HepG2 (cell line): ENCODE results near the gene CEP170. TPM values are rescaled to one million over a fixed set of nuclear protein-coding genes. Genes with fewer than 3 reads are reported as not detected.
A peak's percentile ranks its signal among the peaks of the same experiment; 100 is the strongest.

ENCODE experiments used
- ATF4 ChIP-seq, 2 experiments: fragments of 450-650 bp in 1 of 2; sonication (generic) in 1 of 2; formaldehyde crosslinking; IDR thresholded peaks; 2 replicates each; pipeline versions ENCODE4 v1.5.0 to v1.8.0; 2020 to 2022; ENCODE audit warnings: mild to moderate bottlenecking in 1 of 2, missing genetic modification reagents in 1 of 2
- CEBPB ChIP-seq: IDR thresholded peaks from 2 replicates; pipeline ENCODE4 v1.6.1; 2011; ENCODE audit warnings: low read depth, low read length, improper control_type of control experiment, borderline replicate concordance
- CREB1 ChIP-seq, 2 experiments: fragments of 450-650 bp in 1 of 2; IDR thresholded peaks; 2 replicates each; pipeline ENCODE4 v1.6.1; 2016 to 2017; ENCODE audit warnings: control low read depth in 1 of 2, mild to moderate bottlenecking in 1 of 2, missing compliant biosample characterization in 1 of 2, missing genetic modification characterization in 1 of 2
- HES4 ChIP-seq: sonication (generic); formaldehyde crosslinking; IDR thresholded peaks from 2 replicates; pipeline ENCODE4 v1.9.0; 2021; ENCODE audit warnings: mild to moderate bottlenecking, missing genetic modification reagents, borderline replicate concordance
- HMG20A ChIP-seq: IDR thresholded peaks from 2 replicates; pipeline ENCODE4 v1.6.1; 2016; ENCODE audit warnings: borderline replicate concordance
- HNRNPL ChIP-seq: fragments of 200-400 bp; formaldehyde crosslinking; IDR thresholded peaks from 2 replicates; pipeline ENCODE4 v1.6.1; 2017; ENCODE audit warnings: mild to moderate bottlenecking, low read depth, low read length
- ISL2 ChIP-seq: sonication (generic); formaldehyde crosslinking; IDR thresholded peaks from 2 replicates; pipeline ENCODE4 v1.5.0; 2020; ENCODE audit warnings: missing genetic modification reagents
- KAT2B ChIP-seq: fragments of 150-350 bp; IDR thresholded peaks from 2 replicates; pipeline ENCODE4 v1.6.1; 2014; ENCODE audit warnings: low read depth, low read length, borderline replicate concordance
- KLF9 ChIP-seq: IDR thresholded peaks from 2 replicates; pipeline ENCODE4 v1.6.1; 2016; ENCODE audit warnings: low read depth
- MATR3 ChIP-seq: sonication (generic); formaldehyde crosslinking; IDR thresholded peaks from 2 replicates; pipeline ENCODE4 v1.4.0; 2020; ENCODE audit warnings: missing genetic modification reagents
- NFKB2 ChIP-seq: sonication (generic); formaldehyde crosslinking; IDR thresholded peaks from 2 replicates; pipeline ENCODE4 v1.4.0; 2020; ENCODE audit warnings: missing genetic modification reagents, borderline replicate concordance
- PCBP1 ChIP-seq: fragments of 200-400 bp; formaldehyde crosslinking; IDR thresholded peaks from 2 replicates; pipeline ENCODE4 v1.6.1; 2017; ENCODE audit warnings: mild to moderate bottlenecking, low read depth, low read length, borderline replicate concordance
- SOX5 ChIP-seq: IDR thresholded peaks from 2 replicates; pipeline ENCODE4 v1.6.1; 2016; ENCODE audit warnings: borderline replicate concordance
- ZBTB8A ChIP-seq: sonication (generic); formaldehyde crosslinking; IDR thresholded peaks from 2 replicates; pipeline ENCODE4 v1.4.0; 2020; ENCODE audit warnings: mild to moderate bottlenecking, low read depth, missing genetic modification reagents, borderline replicate concordance
- ZEB1 ChIP-seq: IDR thresholded peaks from 2 replicates; pipeline ENCODE4 v1.6.1; 2012; ENCODE audit warnings: mild to moderate bottlenecking, low read depth, inconsistent platforms; ENCODE audit not compliant: insufficient replicate concordance
- ZNF317 ChIP-seq: sonication (generic); formaldehyde crosslinking; IDR thresholded peaks from 2 replicates; pipeline ENCODE4 v1.5.0; 2020; ENCODE audit warnings: mild to moderate bottlenecking, missing genetic modification reagents
- ZNF335 ChIP-seq: sonication (generic); formaldehyde crosslinking; IDR thresholded peaks from 2 replicates; pipeline ENCODE4 v1.4.0; 2020; ENCODE audit warnings: missing genetic modification reagents
- ZNF337 ChIP-seq: sonication (generic); formaldehyde crosslinking; IDR thresholded peaks from 2 replicates; pipeline ENCODE4 v1.5.1; 2020; ENCODE audit warnings: missing genetic modification reagents, low read depth, mild to moderate bottlenecking, borderline replicate concordance
- ZNF678 ChIP-seq: sonication (generic); formaldehyde crosslinking; IDR thresholded peaks from 2 replicates; pipeline ENCODE4 v1.4.0; 2020; ENCODE audit warnings: mild to moderate bottlenecking, missing genetic modification reagents
- ZNF781 ChIP-seq: sonication (generic); formaldehyde crosslinking; IDR thresholded peaks from 2 replicates; pipeline ENCODE4 v1.5.1; 2020; ENCODE audit warnings: borderline replicate concordance, mild to moderate bottlenecking, missing genetic modification reagents; ENCODE audit errors: not compliant biosample characterization
- ZNF841 ChIP-seq: sonication (generic); formaldehyde crosslinking; IDR thresholded peaks from 2 replicates; pipeline ENCODE4 v1.8.1; 2023; ENCODE audit warnings: missing genetic modification reagents, borderline replicate concordance
- ZNF850 ChIP-seq: sonication (generic); formaldehyde crosslinking; conservative IDR thresholded peaks from 2 replicates; pipeline ENCODE4 v1.9.0; 2021; ENCODE audit warnings: mild to moderate bottlenecking, missing genetic modification reagents
- polyA plus RNA-seq, 8 experiments: library from polyadenylated mRNA; depleted of rRNA in 3 of 8; stranded (reverse) in 7 of 8; unstranded in 1 of 8; fragments of >200 nt; fragmentation: Illumina TruSeq in 4 of 8; extraction: Trizol in 4 of 8; gene quantifications; 2 replicates each; pipeline versions ENCODE4 v1.2.1 to v1.2.3, GENCODE V29; 2011 to 2016; ENCODE audit warnings: low read depth in 4 of 8, missing spikeins in 1 of 8, mixed read lengths in 1 of 8; ENCODE audit not compliant: insufficient read depth in 1 of 8
- total RNA-seq, 5 experiments: library from RNA; depleted of rRNA; stranded (reverse); fragments of >200 nt; fragmentation: Illumina TruSeq; extraction: Trizol; gene quantifications; 2 replicates each; pipeline ENCODE4 v1.2.3, GENCODE V29; 2016; ENCODE audit warnings: low read depth in 1 of 5
- TF ChIP-seq, protein P1 (sequence below): IDR thresholded peaks from 2 replicates; pipeline ENCODE4 v1.6.1; 2016; ENCODE audit warnings: missing genetic modification reagents, missing compliant biosample characterization

The CEP170 gene
- total and polyA plus RNA-seq, 2 of the 13 experiments (the other 11 are each of a cell fraction or from before 2014, with no cell fraction given): 23.0 to 28.6 TPM

- no peak for TF ChIP-seq HMG20A (CRISPR knock-in tag)
- no peak for TF ChIP-seq NFKB2 (CRISPR knock-in tag)
- no peak for TF ChIP-seq ZBTB8A (CRISPR knock-in tag)
- no peak for TF ChIP-seq ZNF841 (CRISPR knock-in tag)
- TF ChIP-seq ISL2 (CRISPR knock-in tag): 0 out of 2 replicates have a peak, but pooled peaks have one; percentile 21
- no peak for TF ChIP-seq ZEB1
- TF ChIP-seq ZNF337: no peak
- TF ChIP-seq ZNF317 (CRISPR knock-in tag): 0 out of 2 replicates have a peak, but pooled peaks have one; percentile 33
- no peak for TF ChIP-seq HNRNPL
- no peak for TF ChIP-seq HES4 (CRISPR knock-in tag)
- TF ChIP-seq ATF4 (CRISPR knock-in tag; IDR thresholded peaks at IDR 0.05): no peak
- no peak for TF ChIP-seq KAT2B
- TF ChIP-seq ZNF850 (CRISPR knock-in tag): no peak
- TF ChIP-seq KLF9 (CRISPR knock-in tag): no peak
- peak; percentile 80; the same call in 1 of the 2 replicates for TF ChIP-seq SOX5 (CRISPR knock-in tag)
- no peak for TF ChIP-seq ZNF335 (CRISPR knock-in tag)
- no peak for TF ChIP-seq ZNF781
- no peak for TF ChIP-seq CEBPB
- TF ChIP-seq MATR3 (CRISPR knock-in tag): no peak
- TF ChIP-seq PCBP1: no peak
- TF ChIP-seq, protein P1, sequence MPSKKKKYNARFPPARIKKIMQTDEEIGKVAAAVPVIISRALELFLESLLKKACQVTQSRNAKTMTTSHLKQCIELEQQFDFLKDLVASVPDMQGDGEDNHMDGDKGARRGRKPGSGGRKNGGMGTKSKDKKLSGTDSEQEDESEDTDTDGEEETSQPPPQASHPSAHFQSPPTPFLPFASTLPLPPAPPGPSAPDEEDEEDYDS (CRISPR knock-in tag): no peak
- no peak for TF ChIP-seq ZNF678 (CRISPR knock-in tag)
- no peak for TF ChIP-seq CREB1 (IDR thresholded peaks at IDR 0.05)
- TF ChIP-seq CREB1 (CRISPR knock-in tag; IDR thresholded peaks at IDR 0.05): peak; percentile 20; the same call in 1 of the 2 replicates
Observed at GRCh38 chr1:243227622-243228021, 27.5 kb downstream of the CEP170 start (continued).
